GM19351 (cell line): ENCODE measurements around the gene XCR1.
"Not testable (repeated sequence)": the region's sequence is repeated elsewhere in the genome, so short reads cannot be mapped to it uniquely, and the experiment has no call there.

Experiments used
- ATAC-seq: cut with Tn5 transposase; IDR thresholded peaks from one replicate; pipeline ENCODE4 v1.9.1; 2021; ENCODE audit warnings: mild to moderate bottlenecking, moderate library complexity; ENCODE audit not compliant: unreplicated experiment

Gene XCR1

GRCh38 chr3:46008058-46008457 is 19.2 kb downstream of the XCR1 start:
- no peak for ATAC-seq

GRCh38 chr3:46007280-46007679 is 20.0 kb downstream of the XCR1 start:
- no peak for ATAC-seq

- no peak for ATAC-seq
Observed at GRCh38 chr3:46006238-46007032, 20.8 kb downstream of the XCR1 start.

GRCh38 chr3:46003706-46004105 is 23.6 kb downstream of the XCR1 start:
- ATAC-seq: not testable (repeated sequence)

- no peak for ATAC-seq
Observed at GRCh38 chr3:46001178-46001577, 26.1 kb downstream of the XCR1 start.

DNA sequence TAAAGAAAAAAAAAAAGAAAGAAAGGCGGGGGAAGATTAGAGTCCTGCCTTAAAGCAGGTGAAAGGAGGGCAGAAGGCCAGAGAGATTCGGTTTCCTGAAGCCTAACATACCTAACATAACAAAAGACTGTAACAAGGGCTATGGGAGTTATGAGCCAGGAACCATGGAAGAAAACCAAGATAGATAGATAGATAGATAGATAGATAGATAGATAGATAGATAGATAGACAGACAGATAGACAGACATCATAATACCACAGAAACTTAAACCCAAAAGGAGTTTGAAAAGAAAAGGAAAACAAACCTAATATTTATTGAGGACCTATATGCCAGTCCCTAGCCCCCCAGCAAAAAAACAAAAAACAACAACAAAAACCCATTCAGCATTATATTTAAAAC is 29.3 kb downstream of the XCR1 start:
- no peak for ATAC-seq

- ATAC-seq: not testable (repeated sequence)
Observed at GRCh38 chr3:45997499-45997898, 29.8 kb downstream of the XCR1 start.

- peak; percentile 85 for ATAC-seq
Observed at GRCh38 chr3:45995236-45996192, 31.8 kb downstream of the XCR1 start, which contains the start of gene FYCO1. Gene FYCO1, minus strand, starts transcription at chr3:45995824. Its CDS starts 10,914 bp downstream, at chr3:45984910.

DNA sequence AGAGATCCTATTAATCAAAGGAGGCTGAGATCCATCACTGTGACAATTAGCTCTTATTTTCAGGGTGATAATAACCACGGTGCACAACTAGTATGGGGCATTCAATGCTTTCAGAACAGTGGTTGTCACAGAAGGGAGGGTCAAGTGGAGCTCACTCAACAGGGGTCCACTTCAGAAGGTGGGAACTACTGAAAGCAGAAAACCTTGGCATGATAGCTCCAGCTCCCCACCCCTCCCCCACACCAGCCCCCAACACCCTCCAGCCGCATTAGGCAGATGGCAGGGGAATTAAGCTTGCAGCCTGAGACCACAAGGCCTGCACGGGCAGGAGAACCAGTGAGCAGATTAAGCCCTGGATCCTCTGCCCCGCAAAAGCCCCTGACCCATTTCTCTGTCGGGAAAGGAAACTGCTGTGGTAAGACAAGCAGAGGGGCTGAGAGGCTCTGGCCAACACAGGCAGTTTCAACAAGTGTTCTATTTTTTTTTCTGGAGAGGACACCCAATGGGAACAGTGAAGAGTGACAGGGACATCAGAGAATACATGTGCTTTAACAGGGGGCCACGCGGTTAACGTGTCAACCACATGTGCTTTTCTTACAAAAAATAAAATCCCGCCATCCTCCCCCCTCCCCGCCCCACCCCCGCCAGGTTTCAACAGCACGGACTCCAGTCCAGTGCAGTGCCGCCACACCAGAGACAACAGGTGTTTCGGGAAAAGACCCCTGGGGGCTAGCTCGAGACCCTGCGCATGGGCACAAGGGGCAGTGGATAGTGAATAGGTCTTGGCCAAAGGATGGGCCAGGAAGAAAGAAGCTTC is 32.7 kb downstream of the XCR1 start:
- peak; percentile 24 for ATAC-seq

DNA sequence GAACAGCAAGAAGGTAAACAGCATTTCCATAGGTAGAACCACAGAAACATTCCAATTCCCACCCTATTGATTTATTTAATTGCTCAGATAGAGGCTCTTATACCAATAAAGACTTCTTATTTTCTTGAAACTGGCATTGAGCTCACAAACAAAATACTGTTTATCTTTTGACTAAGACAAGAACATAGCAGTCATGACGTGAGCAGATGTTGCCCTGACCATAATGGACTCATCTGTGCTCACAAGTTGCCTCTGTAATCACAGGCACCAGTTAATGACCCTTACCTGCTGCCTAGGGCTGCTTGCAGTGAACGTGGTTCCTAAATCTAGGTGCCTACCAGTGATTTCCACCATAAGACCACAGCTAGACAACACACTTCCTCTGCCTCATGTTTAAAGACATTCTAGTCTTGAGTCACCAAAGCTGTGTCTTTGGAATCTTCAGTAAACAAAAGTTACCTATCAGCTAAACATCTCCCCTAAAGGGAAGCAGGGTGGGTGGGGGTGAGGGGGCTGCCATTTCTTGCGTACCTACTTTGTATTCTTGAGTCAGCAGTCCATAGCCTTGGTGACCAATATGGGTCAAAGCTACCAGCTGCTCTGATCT is 33.8 kb downstream of the XCR1 start:
- ATAC-seq: no peak

- no peak for ATAC-seq
Observed at GRCh38 chr3:45992821-45993221, 34.5 kb downstream of the XCR1 start.

DNA sequence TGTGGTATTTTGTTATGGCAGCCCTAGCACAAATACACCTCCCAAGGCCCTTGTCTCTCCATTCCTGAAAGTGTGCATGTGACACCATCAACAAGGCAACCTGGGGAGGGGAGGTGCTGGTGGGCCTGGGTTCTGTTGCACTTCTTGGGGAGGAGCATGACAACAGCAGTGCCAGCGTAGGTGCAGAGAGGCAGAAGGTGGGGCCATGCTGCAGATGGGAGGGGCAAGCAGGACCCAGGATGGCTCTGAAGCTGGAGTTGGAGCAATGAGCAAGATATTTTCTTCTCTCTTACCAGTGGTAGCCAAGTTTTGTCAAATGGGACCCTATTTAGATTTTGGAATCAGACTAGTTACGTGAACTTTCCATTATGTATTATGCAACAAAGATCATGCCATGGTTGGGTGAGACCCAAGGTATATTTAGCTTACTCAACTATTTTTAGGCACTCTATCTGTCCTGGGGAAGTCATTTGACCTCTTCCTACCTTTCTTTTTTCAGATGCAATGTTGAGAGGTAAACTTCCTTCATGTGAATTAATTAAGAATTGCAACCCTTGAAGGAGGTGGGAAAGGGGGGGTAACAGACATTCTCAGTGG is 35.1 kb downstream of the XCR1 start:
- no peak for ATAC-seq

- ATAC-seq: no peak
Observed at GRCh38 chr3:45991341-45991740, 35.9 kb downstream of the XCR1 start.

DNA sequence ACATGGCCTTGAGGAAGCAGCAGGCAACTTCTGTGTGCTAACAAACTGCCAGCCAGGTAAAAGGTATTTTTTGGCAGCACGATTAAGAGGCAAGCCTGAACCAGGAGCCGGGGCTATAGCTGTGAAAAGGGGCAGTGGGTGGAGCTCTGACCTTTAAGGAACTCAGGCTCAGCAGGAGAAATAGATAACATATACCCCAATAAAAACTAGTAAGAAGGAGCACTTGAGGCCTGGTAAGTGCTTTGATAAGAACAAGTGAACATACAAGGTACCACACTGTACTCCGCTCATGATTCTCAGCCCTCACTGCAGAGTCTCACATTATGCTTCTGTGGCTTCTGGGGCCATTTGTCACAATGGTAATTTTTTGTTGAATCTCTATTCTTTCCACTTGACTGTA is 37.1 kb downstream of the XCR1 start:
- ATAC-seq: no peak

DNA sequence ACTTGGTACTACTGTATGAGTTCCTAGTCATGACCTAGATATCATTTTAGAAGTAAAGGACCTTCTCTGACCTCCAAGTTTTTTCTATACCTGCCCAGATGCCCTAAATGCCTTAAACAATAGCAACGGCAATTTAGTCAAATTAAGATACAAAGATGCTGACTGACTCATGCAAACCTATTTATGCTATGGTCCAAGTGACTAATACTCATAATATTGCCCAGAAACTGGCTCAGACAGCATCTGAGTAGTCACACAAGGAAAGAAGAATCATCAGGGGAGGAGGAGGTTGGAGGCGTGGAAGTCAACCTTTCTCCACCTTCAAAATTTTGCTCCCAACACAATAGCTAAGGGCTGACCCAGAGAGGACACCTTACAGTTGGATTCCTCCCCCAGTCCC is 38.5 kb downstream of the XCR1 start:
- no peak for ATAC-seq

GRCh38 chr3:45988362-45988761 is 38.9 kb downstream of the XCR1 start:
- no peak for ATAC-seq

GRCh38 chr3:45987368-45988291 is 39.7 kb downstream of the XCR1 start:
- no peak for ATAC-seq

DNA sequence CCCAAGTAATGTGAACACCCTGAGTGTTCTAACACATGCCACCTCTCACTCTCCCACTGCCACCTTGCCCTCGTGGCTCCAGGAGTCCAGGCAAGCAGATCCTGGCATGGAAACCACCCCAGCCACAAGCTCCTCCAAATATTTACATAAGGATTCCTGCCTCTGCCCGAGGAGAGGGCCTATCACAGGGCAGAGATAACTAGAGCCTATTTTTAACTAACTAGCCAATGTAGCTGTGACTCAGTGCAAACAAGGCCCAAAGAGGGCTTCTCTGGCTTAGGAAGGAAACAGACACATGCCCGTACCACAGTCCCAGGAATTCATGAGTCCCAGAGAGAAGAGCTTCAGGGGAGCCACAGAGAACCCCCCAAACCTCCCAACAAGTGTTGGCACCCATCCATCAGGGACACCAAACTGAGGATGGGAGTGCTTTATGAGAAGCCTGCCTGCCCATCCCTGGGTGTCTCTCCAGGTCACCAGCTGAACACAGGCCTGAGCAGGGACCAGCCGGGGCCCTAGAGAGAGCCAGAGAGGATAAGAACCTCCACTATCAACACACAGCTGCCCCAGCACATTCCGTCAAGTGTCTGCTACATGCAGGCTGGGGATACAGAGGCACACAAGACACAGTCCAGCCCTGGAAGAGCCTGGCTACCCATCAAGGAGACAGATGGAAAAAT is 40.8 kb downstream of the XCR1 start:
- no peak for ATAC-seq
